Osteoblast (primary cell): ENCODE results near the gene SPAG6. TPM values are rescaled to one million over a fixed set of nuclear protein-coding genes. Genes with fewer than 3 reads are reported as not detected.

Source experiments
- DNase-seq: peaks from one replicate; pipeline ENCODE4 v3.0.0; 2011; ENCODE audit warnings: low spot score, mixed read lengths; ENCODE audit not compliant: insufficient read length; ENCODE audit errors: missing footprints
- H2AFZ ChIP-seq: 2 replicates; pipeline ENCODE4 v1.6.0; 2011; ENCODE audit warnings: mild to moderate bottlenecking, low read length
- H3K27ac ChIP-seq: 2 replicates; pipeline ENCODE4 v1.5.1; 2011; ENCODE audit warnings: mild to moderate bottlenecking, low read depth, low read length, moderate library complexity
- H3K27me3 ChIP-seq: 2 replicates; pipeline ENCODE4 v1.6.0; 2012; ENCODE audit warnings: mild to moderate bottlenecking, control low read depth, inconsistent platforms, low read length, moderate library complexity; ENCODE audit not compliant: insufficient read depth
- H3K36me3 ChIP-seq: 2 replicates; pipeline ENCODE4 v1.5.1; 2011; ENCODE audit warnings: mild to moderate bottlenecking, low read length, control low read depth, moderate library complexity; ENCODE audit not compliant: insufficient read depth
- H3K4me1 ChIP-seq: 2 replicates; pipeline ENCODE4 v1.5.1; 2011; ENCODE audit warnings: mild to moderate bottlenecking, low read length, control low read depth, moderate library complexity; ENCODE audit not compliant: insufficient read depth
- H3K4me2 ChIP-seq: 2 replicates; pipeline ENCODE4 v1.6.0; 2011; ENCODE audit warnings: mild to moderate bottlenecking, low read length; ENCODE audit not compliant: insufficient read depth
- H3K4me3 ChIP-seq: fragments of 200-600 bp; sonication (generic); 3 replicates; pipeline ENCODE4 v1.5.1; 2012; ENCODE audit warnings: mild to moderate bottlenecking, low read length, inconsistent platforms; ENCODE audit not compliant: insufficient read depth
- H3K79me2 ChIP-seq: 2 replicates; pipeline ENCODE4 v1.6.0; 2012; ENCODE audit warnings: mild to moderate bottlenecking, low read length, control low read depth, inconsistent platforms; ENCODE audit not compliant: insufficient read depth
- H3K9me3 ChIP-seq: 2 replicates; pipeline ENCODE4 v1.5.1; 2011; ENCODE audit warnings: low read depth, low read length, control low read depth
- H4K20me1 ChIP-seq: 2 replicates; pipeline ENCODE4 v1.6.0; 2012; ENCODE audit warnings: mild to moderate bottlenecking, low read length, control low read depth; ENCODE audit not compliant: insufficient read depth
- CTCF ChIP-seq: IDR thresholded peaks from 2 replicates; pipeline ENCODE4 v1.5.1; 2011; ENCODE audit warnings: mild to moderate bottlenecking, low read depth, low read length, moderate library complexity; ENCODE audit errors: extremely low read depth
- total RNA-seq: library from RNA; depleted of rRNA; stranded (reverse); fragments of >200 nt; gene quantifications from 2 replicates; pipeline ENCODE4 v1.2.3, GENCODE V29; 2012

SPAG6 gene
- total RNA-seq, 1 donor: not detected

- no peak overlapping the region for H3K4me3 ChIP-seq
- TF ChIP-seq CTCF: no peak
- H4K20me1 ChIP-seq: no peaks in the 10 kb centered on the region
- peaks cover 12% of the 10 kb centered on the region for H3K4me1 ChIP-seq
- no peaks in the 10 kb centered on the region for H3K36me3 ChIP-seq
- H3K27me3 ChIP-seq: no peaks in the 10 kb centered on the region
- no peak overlapping the region for H3K27ac ChIP-seq
- peaks cover 23% of the 10 kb centered on the region for H3K79me2 ChIP-seq
- H2AFZ ChIP-seq: no peak overlapping the region
- peak overlapping the region; percentile 83 for H3K4me2 ChIP-seq
- H3K9me3 ChIP-seq: no peaks in the 10 kb centered on the region
- no peak for DNase-seq
Observed at GRCh38 chr10:22314852-22315251, 30.4 kb upstream of the SPAG6 start.

- Histone ChIP-seq H3K9me3 (no peaks in the 10 kb centered on the region), H3K27ac (peak overlapping the region; percentile 80), H4K20me1 (no peaks in the 10 kb centered on the region), H3K36me3 (no peaks in the 10 kb centered on the region), H3K4me3 (peak overlapping the region; percentile 86), H3K79me2 (peaks cover 23% of the 10 kb centered on the region), H3K4me1 (peaks cover 14% of the 10 kb centered on the region), H3K27me3 (no peaks in the 10 kb centered on the region), H2AFZ (peak overlapping the region; percentile 82), H3K4me2 (peak overlapping the region; percentile 83)
- peak; percentile 86 for DNase-seq
- no peak for TF ChIP-seq CTCF
Observed at GRCh38 chr10:22315455-22316285, 29.6 kb upstream of the SPAG6 start.

GRCh38 chr10:22316286-22317075 lies 28.8 kb upstream of the SPAG6 start, which contains the start of gene COMMD3:
COMMD3 (plus strand) TSS chr10:22316388; CDS start chr10:22316418, 30 bp downstream.
- Histone ChIP-seq H3K79me2 (peaks cover 23% of the 10 kb centered on the region), H3K27ac (peak within 1 kb of the TSS; percentile 87), H4K20me1 (no peaks in the 10 kb centered on the region), H3K4me1 (peaks cover 14% of the 10 kb centered on the region), H2AFZ (peak within 1 kb of the TSS; percentile 90), H3K9me3 (no peaks in the 10 kb centered on the region), H3K4me3 (peak within 1 kb of the TSS; percentile 86), H3K27me3 (no peaks in the 10 kb centered on the region), H3K4me2 (peak within 1 kb of the TSS; percentile 100), H3K36me3 (no peaks in the 10 kb centered on the region)
- no peak for TF ChIP-seq CTCF
- peak; percentile 97 for DNase-seq

GRCh38 chr10:22317076-22317370 lies 28.3 kb upstream of the SPAG6 start:
- peak overlapping the region; percentile 87 for H3K27ac ChIP-seq
- peak overlapping the region; percentile 100 for H3K4me2 ChIP-seq
- peak overlapping the region; percentile 90 for H2AFZ ChIP-seq
- peaks cover 1% of the 10 kb centered on the region for H3K27me3 ChIP-seq
- peaks cover 14% of the 10 kb centered on the region for H3K4me1 ChIP-seq
- no peaks in the 10 kb centered on the region for H3K36me3 ChIP-seq
- H4K20me1 ChIP-seq: no peaks in the 10 kb centered on the region
- peaks cover 25% of the 10 kb centered on the region for H3K79me2 ChIP-seq
- no peaks in the 10 kb centered on the region for H3K9me3 ChIP-seq
- DNase-seq: no peak
- H3K4me3 ChIP-seq: peak overlapping the region; percentile 86
- no peak for TF ChIP-seq CTCF
